ENCODE measurements around the gene ASAH2B.
"Not testable (repeated sequence)": the region's sequence is repeated elsewhere in the genome, so short reads cannot be mapped to it uniquely, and the experiment has no call there.

ASAH2B gene

DNA sequence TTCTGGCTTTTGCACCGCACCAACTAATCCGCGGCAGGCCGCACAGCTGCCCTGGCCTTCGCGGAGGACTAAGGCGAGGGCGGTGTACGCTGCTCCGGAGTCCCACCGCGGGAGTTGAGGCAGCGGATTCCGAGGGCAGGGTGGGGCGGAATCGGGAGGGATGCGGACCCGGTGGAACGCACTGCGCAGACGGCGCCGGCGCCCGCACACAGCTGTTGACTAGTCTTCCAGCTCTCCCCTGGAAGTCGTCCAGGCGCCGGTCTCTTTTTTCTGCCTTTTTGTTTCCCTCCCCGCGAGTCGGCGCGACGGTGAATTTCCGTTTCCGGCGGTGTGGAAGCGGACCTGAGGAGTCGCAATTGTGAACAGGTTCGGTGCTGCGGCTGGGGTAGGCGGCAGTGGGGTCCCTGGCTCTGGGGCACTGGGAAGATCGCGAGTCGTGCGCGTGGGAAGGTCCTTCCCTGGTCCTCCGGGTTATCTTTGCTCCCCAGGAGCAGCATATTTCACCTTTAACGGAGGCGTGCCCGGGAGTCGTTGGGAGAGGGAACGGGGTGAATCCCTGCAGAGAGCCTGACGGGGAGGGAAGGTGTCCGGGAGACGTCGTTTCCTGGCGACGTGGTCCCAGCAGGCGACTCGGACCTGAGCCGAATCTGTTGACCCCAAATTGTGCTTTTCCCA is at the start of gene ASAH2B:
Gene ASAH2B, plus strand, starts transcription at position 319 of the 675 bp plus-strand sequence. CDS start 5,195 bp downstream, outside the sequence.
- DNase-seq (ENCODE audit: low read depth) = peak; percentile 72

DNA sequence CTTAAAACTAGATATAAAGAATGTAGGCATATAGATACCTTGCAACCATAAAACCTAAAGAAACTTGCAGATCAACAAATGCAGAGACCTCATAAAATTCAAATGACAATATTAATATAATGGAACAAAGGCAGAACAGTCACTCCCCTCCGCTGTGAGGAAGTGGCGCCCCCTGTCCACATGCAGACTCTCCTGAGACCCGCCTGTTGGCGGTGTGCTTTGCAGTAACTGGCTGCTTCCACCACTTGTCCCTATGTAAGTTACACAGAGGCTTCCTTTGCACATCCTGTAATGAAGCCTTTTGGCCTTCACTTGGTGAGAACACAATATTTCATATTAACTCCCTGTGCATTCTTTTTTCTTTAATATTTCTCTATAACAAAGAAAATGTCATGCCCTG is 41.9 kb upstream of the ASAH2B start:
- DNase-seq (ENCODE audit: low read depth); H3K4me3 ChIP-seq (ENCODE audit: low read length): not testable (repeated sequence)

More for the DNA sequence above, at the start of gene ASAH2B:
- TF ChIP-seq, protein P1, sequence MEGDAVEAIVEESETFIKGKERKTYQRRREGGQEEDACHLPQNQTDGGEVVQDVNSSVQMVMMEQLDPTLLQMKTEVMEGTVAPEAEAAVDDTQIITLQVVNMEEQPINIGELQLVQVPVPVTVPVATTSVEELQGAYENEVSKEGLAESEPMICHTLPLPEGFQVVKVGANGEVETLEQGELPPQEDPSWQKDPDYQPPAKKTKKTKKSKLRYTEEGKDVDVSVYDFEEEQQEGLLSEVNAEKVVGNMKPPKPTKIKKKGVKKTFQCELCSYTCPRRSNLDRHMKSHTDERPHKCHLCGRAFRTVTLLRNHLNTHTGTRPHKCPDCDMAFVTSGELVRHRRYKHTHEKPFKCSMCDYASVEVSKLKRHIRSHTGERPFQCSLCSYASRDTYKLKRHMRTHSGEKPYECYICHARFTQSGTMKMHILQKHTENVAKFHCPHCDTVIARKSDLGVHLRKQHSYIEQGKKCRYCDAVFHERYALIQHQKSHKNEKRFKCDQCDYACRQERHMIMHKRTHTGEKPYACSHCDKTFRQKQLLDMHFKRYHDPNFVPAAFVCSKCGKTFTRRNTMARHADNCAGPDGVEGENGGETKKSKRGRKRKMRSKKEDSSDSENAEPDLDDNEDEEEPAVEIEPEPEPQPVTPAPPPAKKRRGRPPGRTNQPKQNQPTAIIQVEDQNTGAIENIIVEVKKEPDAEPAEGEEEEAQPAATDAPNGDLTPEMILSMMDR (conservative IDR thresholded peaks at IDR 0.05; ENCODE audit: low read length) = no peak
- H3K4me3 ChIP-seq (ENCODE audit: low read length) = peak within 1 kb of the TSS; percentile 88

DNA sequence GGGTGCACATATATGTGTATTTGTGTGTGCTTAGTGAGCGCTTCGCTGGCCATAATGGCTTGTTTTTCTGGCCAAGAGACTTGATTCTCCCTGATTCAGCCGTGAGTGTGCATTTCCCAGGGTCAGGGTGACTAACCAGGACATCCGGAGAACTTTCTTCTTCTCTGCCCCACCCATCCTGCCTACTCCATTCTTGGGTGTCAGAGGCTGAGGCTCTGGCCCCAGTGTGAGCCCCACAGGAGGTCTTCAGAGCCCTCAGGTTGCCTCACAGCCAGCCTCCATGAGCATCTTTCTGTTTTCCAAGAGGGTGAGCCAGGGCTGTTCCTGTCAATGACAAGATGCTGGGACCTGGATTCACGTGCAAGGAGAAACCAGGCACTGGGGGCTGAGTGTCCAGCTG is 37.8 kb upstream of the ASAH2B start:
- not testable (repeated sequence) for H3K4me3 ChIP-seq (ENCODE audit: low read length); DNase-seq (ENCODE audit: low read depth)

DNA sequence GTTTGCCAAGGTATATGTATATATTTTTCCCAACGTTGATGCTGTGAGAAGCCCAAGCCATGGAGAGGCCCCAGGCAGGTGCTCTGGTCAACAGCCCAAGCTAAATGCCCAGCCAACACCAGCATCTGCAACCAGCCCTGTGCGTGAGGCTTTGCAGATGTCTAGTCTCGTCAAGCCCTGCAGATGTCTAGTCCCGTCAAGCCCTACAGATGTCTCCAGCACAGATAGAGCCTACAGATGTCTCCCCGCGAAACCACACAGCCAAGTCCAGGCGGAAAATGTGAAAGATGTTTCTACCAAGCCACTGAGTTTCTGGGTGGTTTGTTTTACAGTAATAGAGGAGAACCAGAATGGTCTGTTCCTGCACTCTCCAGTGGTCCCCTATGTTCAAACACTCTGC is 36.7 kb upstream of the ASAH2B start:
- not testable (repeated sequence) for DNase-seq (ENCODE audit: low read depth); H3K4me3 ChIP-seq (ENCODE audit: low read length)

DNA sequence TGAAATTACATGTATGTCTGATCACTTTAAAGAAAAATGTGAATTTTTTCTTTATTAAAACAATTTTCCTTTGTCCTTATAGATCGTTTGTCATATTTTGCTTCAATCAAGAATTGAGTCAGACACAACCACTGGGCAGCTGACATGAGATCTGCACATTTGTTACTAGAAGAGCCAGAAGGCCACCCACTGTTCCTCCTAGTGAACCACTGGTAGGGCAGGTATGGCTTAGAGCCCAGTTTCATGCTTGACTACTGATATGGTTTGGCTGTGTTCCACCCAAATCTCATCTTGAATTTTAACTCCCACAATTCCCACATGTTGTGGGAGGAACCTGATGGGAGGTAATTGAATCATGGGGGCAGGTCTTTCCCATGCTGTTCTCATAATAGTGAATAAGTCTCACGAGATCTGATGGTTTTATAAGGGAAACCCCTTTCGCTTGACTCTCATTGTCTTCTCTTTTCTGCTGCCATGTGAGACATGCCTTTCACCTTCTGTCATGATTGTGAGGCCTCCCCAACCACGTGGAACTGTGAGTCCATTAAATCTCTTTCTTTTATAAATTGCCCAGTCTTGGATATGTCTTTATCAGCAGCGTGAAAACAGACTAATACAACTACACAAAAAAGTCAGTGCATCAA is 35.2 kb upstream of the ASAH2B start:
- not testable (repeated sequence) for DNase-seq (ENCODE audit: low read depth); H3K4me3 ChIP-seq (ENCODE audit: low read length)

DNA sequence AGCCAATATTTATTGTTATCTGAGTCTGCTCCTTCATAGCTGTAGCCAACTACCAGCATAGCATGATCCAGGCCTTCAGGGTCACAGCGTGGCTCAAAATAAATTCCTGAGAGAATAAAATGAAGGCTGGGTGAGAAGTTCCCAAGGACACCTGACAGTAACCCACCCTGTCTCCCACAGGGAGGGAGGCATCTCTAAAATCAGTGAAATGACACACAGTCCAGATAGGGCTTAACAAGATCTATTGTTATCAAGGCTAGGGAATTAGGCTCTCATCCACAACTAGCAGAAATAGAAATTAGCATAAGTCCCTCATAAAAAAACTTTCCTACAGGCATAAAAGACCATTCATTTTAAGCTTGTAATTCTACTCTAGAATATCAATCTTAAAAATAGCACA is 33.7 kb upstream of the ASAH2B start:
- H3K4me3 ChIP-seq (ENCODE audit: low read length); DNase-seq (ENCODE audit: low read depth): not testable (repeated sequence)

DNA sequence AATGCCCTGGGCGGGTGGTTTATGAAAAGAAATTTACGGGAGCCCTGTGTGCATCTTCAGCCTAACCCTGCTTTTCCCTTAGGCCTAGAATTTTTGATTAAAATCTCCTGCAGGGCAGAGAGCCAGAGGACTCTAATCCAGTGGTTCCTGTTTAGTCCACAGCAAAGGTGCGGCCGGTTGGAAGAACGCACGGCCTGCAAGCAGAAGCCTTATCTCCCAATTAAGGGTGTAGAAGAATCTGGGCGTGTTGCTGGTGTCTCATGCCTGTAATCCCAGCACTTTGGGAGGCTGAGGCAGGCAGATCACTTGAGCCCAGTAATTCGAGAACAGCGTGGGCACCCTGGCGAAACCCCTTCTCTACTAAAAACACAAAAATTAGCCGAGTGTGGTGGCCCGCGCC is 29.5 kb upstream of the ASAH2B start:
- not testable (repeated sequence) for DNase-seq (ENCODE audit: low read depth); H3K4me3 ChIP-seq (ENCODE audit: low read length)

DNA sequence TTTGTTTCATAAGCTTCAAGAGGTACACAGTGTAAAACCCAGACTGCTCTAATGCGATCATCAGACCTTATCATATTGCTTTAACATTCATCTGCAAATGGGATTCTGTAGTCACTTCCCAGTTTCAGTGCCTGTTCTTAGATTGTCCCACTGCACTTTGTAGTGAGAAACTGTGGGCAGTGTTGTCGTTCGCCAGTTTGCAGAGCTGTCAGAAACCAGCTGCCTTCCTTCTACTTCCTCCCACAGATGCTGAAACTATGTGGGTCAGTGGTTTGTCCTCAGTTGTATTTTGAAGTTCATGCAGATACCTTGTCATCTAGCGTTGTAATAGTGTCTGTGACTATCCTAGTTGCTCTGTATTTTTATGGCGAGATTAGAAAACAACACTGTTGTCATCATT is 15.9 kb upstream of the ASAH2B start:
- H3K4me3 ChIP-seq (ENCODE audit: low read length); DNase-seq (ENCODE audit: low read depth): not testable (repeated sequence)

DNA sequence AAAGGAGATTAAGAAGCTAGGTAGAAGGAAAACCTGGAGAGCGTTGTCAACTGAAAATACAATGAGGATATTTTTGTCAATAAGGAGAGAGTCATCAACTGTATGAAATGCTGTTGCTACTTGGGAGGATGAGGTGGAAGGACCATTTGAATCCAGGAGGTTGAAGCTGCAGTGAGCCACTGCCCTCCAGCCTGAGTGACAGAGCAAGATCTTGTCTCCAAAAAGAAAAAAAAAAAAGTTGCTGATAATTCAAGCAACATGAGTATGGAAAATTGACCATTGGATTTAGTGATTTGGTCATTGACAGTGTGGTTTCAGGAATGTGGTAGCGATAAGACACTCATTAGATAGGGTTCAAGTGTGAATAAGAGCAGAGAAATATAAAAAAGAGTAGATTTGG is 11.6 kb upstream of the ASAH2B start:
- DNase-seq (ENCODE audit: low read depth) = not testable (repeated sequence)

DNA sequence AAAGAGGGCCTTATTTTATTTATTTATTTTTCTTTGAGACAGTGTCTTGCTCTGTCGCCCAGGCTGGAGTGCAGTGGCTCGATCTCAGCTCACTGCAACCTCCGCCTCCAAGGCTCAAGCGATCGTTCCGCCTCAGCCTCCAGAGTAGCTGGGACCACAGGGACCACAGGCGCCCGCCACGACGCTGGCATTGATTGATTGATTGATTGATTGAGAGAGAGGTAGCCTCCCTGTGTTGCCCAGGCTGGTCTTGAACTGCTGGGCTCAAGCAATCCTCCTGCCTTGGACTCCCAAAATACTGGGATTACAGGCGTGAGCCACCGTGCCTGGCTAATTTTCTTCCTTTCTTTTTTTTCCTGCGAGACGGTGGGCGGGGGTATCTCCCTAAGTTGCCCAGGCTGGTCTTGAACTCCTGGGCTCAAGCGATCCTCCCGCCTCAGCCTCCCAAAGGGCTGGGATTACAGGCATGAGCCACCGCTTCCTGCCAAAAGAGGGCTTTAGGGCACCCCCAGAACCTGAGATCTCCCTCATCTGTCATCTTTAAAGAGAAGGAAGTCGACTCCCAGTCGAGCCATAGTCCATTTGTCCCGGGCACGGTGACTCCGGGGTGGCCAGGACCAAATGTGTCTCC is 634 bp upstream of the ASAH2B start:
- not testable (repeated sequence) for DNase-seq (ENCODE audit: low read depth)

More for the DNA sequence above, 11.6 kb upstream of the ASAH2B start:
- H3K4me3 ChIP-seq (ENCODE audit: low read length) = not testable (repeated sequence)

DNA sequence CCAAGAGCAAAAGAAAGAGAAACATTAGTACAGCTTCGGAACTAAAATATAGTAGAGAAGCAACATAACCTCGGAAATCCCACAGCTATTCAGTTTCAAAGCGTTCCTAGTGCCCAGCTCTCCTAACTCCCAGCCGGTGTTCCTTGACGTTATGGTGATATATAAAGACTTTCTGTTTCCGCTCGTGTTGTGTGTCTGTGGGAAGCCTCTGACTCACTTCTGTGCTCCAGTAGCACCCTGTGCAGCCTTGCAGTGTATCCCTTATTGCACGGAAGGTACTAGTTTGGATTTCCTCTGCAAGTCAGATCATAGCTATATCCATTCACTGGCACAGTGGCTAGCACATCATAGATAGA is 535 bp downstream of the ASAH2B start:
- peak overlapping the region; percentile 88 for H3K4me3 ChIP-seq (ENCODE audit: low read length)
- peak; percentile 70 for DNase-seq (ENCODE audit: low read depth)
- TF ChIP-seq, protein P1 (conservative IDR thresholded peaks at IDR 0.05; ENCODE audit: low read length) = no peak

More for the DNA sequence above, 634 bp upstream of the ASAH2B start:
- peak overlapping the region; percentile 88 for H3K4me3 ChIP-seq (ENCODE audit: low read length)

DNA sequence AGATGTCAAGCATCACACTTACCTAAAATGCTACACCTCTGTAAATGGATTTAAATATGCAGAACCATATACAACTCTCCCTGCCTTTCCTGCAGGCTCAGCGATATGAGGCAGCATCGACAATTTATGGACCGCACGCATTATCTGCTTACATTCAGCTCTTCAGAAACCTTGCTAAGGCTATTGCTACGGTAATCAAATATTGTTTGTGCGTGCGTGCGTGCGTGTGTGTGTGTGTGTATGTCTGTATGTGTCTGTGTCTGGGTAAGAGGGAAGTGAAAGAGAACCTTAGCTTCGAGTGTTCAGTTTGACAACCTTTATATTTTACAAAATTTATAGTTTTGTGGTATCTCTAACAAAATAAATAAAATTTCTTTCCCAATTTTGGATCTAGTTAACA is 3.1 kb downstream of the ASAH2B start:
- not testable (repeated sequence) for DNase-seq (ENCODE audit: low read depth); H3K4me3 ChIP-seq (ENCODE audit: low read length)

DNA sequence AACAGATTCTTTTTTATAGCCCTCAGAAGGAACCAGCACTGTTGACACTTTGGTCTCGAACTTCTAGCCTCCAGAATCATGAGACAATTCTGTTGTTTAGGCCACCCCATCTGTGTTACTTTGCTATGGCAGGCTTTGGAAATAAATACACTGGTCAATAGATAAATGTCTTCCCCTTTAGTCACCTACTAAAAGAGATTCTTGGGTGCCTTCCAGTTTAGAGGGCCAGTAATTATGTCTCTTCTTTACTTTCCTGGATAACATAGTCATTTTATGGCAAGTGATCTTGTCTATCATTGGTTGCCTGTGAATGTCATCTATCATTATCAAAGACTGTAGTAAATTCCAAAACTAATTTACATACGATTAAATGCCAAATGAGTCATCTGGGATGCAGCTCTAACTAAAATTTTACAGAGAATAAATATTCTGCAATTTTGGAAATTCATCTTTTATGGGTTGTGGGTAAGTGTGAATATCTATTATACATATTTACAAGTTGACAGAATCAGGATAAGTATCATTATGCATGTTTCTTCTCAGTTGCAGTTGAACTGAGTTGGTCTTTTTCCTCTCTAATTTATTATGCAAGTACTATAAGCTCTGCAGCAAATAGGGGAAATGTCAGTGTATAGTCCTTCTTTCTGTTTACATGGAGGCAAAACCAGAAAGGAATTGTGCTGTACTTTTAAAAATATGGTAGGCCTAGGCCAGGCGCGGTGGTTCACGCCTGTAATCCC is 27.2 kb downstream of the ASAH2B start:
- peak; percentile 86 for DNase-seq (ENCODE audit: low read depth)
- not testable (repeated sequence) for H3K4me3 ChIP-seq (ENCODE audit: low read length)

DNA sequence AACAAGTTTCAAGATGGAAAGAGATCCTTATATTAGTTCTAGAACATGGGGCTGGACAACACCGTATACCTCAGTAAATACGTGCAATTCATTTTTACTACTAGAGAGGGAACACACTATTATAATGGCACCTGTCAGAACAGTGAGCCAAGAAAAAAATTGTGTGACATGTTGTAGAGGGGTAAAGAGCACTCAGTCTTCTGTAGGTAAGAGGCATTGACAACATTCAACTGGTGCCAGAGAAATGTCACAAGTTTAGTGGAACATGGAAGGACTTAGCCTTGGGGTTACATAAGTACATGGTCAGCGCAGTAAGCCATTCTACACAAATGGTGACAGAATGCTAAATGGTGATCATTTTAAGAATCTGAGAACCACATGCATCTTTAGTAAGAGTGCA is 32.3 kb downstream of the ASAH2B start:
- H3K4me3 ChIP-seq (ENCODE audit: low read length); DNase-seq (ENCODE audit: low read depth): not testable (repeated sequence)

DNA sequence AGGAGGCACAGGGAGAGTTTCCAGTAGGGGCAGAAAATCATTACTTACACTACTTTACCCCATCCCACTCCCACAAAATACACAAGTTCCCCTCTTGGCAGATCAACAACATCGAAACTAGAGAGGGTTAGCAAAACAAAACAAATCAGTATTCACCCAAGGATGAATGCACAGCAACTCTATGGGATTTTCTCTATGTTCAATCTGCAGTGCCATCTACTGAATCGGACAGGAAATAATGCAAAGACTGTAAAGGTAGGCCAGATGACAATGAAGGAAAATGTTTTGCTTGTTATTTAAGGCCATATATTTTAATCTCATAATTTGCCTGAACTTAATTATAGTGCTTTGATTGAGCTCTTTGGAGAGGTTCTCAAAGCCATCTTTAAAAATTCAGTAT is 35.1 kb downstream of the ASAH2B start:
- DNase-seq (ENCODE audit: low read depth) = not testable (repeated sequence)

DNA sequence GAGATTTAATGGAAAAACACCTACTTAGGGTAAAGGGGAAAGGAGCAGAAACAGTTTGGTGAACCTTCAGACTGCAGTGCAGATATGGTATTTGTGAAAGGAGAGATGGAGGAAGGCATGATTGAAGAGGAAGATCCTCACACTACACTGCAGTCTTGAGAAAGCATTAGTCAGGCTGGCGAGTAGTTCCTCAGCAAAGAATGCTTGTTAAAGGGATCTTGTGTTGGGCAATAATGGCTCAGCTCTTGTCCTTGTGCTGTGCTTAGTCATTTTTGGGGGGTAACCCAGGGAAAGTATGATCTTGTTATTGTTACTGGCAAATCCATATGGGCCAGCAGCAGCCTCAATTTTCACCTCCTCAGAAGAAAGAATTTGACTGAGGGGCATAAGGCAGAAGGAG is 40.3 kb downstream of the ASAH2B start:
- not testable (repeated sequence) for H3K4me3 ChIP-seq (ENCODE audit: low read length)
- DNase-seq (ENCODE audit: low read depth) = peak; percentile 77

More for the DNA sequence above, 35.1 kb downstream of the ASAH2B start:
- not testable (repeated sequence) for H3K4me3 ChIP-seq (ENCODE audit: low read length)

DNA sequence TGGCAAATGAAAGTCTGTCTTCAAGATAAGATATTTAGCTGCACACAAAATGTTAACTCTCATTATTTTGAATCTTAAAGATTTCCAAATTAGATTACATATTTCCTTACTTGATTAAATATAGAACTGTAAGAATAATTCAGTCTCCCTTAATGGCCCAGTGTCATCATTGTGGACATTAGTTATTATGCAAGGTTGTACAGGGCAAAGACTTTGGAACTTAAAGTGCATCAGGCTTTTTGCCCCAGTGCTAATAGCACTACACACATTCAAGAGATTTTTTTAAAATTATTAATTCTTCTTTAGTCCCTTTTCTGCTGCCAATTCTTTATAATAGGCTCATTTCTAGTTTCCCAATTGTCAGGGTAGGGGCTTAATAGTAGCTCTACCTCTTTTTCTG is 42.3 kb downstream of the ASAH2B start:
- not testable (repeated sequence) for DNase-seq (ENCODE audit: low read depth); H3K4me3 ChIP-seq (ENCODE audit: low read length)
